GM19043 (cell line): ENCODE results near the gene PTPRG.
"Not testable (repeated sequence)": the region's sequence is repeated elsewhere in the genome, so short reads cannot be mapped to it uniquely, and the experiment has no call there.

ENCODE experiments used
- ATAC-seq: cut with Tn5 transposase; IDR thresholded peaks from one replicate; pipeline ENCODE4 v1.9.1; 2021; ENCODE audit warnings: low read depth; ENCODE audit not compliant: unreplicated experiment

Gene PTPRG

DNA sequence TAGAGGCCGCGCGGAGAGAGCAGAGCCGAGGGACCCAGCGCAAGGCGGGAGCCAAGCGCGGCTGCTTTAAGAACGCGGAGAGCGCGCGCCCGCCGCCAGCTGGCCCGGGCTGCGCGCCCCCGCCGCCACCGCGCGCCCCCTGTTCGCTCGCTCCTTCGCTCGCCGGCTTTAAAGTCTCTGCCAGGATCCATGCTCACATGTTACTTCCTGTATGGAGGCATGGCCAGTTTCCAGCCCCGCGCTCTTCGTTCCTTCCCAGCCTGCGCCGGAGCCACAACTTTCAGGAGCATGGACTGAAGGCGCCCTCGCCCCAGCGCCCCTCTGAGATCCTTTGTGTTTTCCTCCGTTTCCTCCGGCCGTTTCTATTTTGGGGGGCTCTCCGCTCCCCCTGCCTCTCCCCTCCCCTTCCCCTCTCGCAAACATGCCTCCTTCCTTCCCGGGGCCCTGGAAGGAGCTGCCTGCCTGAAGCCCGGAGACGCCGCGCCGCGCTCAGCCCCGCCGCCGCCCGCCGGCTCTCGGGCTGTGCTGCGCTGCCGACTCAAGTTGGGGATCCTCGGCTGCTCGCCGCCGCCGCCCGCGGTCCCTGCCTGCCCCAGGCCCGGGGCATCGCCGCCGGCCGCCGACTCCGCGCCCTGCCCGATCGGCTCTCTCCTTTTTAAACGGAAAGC is at the start of gene PTPRG:
PTPRG (plus strand) TSS at position 198 of the 668 bp plus-strand sequence. CDS start 717 bp downstream, outside the sequence.
- ATAC-seq = peak; percentile 43

- ATAC-seq = no peak
Measured at GRCh38 chr3:61518590-61518989, 42.8 kb upstream of the PTPRG start.

DNA sequence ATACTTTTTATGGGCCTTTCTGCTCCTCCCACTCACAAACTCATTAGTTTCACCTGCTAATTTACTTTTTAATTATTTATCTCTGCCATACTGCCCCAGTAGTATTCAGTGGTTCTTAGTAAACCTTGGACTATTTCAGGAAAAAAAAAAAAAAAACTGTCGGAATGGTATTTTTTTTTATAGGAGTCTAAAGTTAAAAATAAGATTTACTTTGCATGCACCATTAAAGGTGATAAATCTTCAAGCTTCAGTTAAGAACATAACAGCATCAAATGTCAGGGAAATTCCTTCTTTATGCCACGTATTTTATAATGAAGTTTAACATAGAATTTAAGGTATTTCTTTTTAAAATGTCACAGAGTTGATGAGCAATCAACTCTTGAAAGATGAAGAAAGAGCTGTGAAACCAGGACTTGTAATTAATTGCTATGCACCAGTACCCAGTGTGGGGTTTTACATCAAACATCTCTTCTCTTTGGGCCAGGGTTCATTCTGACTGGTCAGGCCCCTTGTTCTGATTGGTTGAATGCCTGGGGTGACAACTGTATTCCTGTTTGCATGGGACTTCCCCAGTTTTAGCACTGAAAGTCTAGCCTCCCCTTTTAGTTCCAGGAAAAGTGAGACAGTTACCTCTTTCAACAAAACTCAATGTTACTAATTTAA is 40.3 kb upstream of the PTPRG start:
- ATAC-seq = peak; percentile 92

GRCh38 chr3:61522060-61522459 is 39.3 kb upstream of the PTPRG start:
- no peak for ATAC-seq

- no peak for ATAC-seq
Measured at GRCh38 chr3:61522626-61523025, 38.7 kb upstream of the PTPRG start.

GRCh38 chr3:61524933-61525332 is 36.4 kb upstream of the PTPRG start:
- ATAC-seq = no peak

DNA sequence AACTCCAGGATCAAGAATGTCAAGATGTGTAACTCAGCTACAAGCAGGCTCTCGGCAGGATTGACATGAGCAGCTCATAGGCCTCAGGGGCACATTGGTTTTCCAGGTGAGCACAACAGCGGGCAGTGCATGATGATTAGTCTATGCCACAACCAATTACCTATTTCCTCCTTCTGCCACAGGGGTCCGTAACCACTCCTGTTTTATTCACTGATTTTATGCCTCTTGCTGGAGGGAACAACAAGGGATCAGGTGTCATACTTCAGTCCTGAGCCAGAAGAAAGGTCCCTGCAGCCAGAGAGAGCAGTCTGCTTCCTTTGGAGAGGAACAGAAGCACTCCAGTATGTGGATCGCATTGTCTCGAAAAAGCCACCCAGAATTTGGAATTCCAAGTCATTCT is 35.1 kb upstream of the PTPRG start:
- no peak for ATAC-seq

GRCh38 chr3:61527011-61527410 is 34.4 kb upstream of the PTPRG start:
- no peak for ATAC-seq

DNA sequence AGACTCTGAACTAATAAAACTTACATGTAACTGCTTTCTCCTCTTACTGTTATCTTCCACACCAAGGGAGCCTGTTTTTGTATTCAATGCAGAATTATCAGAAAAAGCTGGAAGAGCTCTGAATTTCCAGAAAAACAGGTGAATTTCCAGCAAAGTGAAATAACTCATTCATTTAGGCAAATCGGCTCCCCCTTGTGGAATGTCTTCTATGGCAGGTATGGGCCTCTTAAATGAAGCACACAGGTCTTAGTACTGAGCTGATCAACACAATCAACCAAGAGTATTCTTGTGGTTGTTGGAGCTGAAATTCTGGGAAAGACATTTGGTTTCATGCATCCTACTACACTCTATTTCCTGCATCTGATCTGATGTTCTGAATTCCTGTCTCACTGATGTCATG is 31.0 kb upstream of the PTPRG start:
- ATAC-seq = no peak

DNA sequence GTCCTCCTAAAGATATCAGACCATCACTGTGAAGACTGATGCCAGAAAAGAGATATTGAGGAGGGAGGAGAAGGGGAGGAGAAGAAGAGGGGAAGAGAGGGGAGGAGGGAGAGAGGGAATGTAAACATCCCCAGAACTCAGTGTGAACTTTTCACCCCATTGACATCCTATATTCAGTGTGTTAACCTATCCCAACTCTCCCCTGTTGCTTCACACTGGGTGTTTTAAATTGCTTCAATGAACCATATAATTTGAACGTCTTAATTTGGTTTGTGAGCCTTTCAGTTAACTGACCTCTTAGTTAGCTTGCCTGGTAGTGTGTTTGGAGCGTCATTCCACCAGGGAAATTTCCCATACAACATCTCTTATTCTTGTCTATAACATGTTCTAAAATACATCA is 29.8 kb upstream of the PTPRG start:
- no peak for ATAC-seq

GRCh38 chr3:61532739-61533500 is 28.5 kb upstream of the PTPRG start:
- ATAC-seq = no peak

DNA sequence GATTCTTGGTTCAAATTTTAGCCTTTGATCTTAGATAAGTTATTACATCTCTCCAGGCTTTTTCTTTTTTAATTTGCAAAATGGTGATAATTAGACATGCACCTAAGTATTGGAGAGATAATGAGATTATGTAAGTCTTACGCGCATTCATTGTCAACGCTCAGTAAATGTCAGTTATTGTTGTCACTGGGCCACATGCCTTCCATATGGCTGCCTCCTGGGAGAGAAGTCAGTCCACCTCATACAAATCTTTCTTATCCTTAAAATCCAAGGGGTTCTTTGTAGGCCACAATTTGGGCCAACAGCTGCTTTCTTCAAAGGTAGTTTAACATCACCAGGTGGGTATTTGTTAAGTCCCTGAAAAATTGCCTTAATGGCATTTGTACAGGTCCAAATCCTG is 25.5 kb upstream of the PTPRG start:
- no peak for ATAC-seq

DNA sequence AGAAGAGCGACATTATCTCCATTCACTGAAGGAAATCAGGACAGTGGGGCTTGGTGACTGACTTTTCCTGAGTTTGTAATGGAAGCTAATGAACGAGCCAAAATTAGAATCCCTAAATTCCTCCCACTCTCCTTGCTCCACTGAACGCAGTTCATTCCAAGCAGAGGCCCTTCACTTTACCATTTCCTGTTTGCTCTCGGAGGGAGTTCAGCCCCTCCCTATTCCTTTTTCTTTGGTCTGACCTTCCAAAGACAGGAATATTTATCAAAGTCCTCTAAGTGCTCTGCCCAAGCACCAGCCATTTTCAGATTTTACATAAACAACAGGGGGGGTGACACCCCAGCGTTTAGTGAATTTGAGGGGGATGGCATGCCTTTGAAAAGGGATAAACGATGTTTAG is 24.0 kb upstream of the PTPRG start:
- ATAC-seq = no peak

GRCh38 chr3:61538486-61538885 is 22.9 kb upstream of the PTPRG start:
- no peak for ATAC-seq

DNA sequence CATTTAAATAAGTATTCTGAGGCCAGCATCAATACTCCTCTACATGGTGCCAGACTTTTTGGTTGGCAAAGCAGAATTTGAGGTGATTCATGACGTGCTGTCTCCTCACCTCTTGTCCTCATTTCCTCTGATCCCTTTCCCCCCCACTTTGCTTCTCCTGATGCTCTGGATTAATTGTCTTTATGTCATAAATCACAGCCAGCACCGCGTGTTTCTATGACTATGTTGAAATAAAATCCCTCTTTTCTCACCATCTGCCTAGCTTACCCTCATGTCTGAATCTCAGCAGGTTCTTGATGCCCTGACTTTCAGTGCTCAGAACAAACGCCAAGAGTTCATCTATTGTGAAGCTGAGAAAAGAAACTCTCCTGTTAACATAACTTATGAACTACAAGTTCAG is 19.7 kb upstream of the PTPRG start:
- ATAC-seq = no peak

- no peak for ATAC-seq
Measured at GRCh38 chr3:61545716-61546115, 15.7 kb upstream of the PTPRG start.

GRCh38 chr3:61547625-61548024 is 13.7 kb upstream of the PTPRG start:
- no peak for ATAC-seq

DNA sequence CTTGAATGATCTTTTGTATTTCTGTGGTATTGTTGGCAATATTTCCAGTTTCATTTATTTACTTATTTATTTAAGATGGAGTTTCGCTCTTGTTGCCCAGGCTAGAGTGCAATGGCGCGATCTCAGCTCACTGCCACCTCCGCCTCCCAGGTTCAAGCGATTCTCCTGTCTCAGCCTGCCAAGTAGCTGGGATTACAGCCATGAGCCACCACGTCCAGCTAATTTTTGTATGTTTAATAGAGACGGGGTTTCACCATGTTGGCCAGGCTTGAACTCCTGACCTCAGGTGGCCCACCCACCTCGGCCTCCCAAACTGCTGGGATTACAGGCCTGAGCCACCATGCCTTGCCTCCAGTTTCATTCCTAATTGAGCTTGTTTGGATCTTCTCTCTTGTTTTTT is 8.7 kb upstream of the PTPRG start:
- ATAC-seq = not testable (repeated sequence)

DNA sequence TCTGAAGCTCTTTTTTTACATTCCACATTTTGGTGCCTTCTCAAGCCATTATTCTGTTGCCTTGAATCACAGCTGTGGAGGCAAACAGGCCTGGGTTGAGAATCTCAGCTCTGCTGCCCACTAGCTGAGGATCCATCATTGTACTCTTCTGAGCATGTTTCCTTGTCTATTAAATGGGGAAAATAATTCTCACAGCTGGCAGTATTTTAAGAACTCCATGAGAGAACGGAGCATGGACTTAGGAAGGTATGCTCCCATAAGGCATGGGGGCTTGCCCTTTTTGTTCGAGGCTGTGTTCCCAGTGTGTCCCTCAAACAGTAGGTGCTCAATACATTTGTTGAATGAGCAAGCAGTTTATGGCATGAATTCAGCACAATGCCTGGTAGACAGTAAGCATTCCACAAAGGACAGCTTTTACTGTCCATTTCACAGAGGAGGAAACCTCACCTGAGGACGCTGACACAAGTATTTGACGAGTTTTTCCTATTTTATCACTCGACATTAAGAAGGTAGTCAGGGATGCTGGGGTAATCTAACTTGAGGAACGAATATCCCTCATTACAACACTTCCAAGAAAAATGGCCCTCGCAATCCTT is 2.1 kb upstream of the PTPRG start:
- ATAC-seq = no peak

DNA sequence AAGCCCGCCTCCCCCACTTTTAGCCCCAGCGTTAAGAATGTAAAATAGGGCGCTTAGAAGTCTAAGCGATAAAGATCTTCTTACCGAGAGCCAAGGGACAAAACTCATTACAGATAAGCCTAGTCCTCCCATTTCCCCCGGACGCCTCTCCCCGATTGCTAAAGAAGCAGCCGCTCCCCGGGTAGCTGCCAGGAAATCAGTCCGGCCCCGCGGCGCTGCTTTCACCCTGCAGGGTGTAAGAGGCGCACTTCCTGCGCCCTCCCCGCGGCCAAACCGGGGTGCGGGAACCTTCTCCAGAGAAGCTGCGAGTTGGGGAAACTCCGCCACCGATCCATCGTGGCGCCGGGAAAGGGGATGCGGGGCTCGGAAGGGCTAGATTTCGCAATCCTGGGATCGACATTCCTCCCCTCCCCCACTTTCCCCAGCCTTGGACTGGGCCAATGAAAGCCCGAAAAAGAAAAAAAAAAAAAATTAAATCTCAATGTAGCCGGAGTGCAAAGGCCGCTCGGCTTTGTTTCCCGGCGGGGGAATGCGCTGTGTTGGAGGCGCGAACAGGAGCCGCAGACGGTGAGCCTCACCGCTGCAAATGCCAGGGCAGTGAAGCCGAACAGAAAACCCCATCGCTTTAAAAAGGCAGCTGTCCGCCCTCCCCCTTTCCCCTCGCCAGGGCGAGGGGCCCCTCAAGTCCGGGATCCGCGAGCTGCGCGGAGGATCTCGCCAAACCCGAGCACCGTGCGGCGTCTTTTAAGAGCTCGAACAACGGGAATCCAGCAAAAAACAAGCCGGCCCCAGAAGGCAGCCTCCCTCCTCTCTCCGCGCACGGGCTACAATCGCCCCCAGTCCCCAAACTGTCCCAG is 626 bp upstream of the PTPRG start:
- ATAC-seq = peak; percentile 59
